B cell (primary cell): ENCODE data around the gene TTC39C.

Source experiments
- CTCF ChIP-seq: fragments of 200-600 bp; IDR thresholded peaks from one replicate; pipeline ENCODE4 v1.8.0; 2022; ENCODE audit warnings: antibody characterized with exemption, mild to moderate bottlenecking
- EZH2 ChIP-seq: IDR thresholded peaks from 2 replicates; pipeline ENCODE4 v1.6.1; 2012; ENCODE audit warnings: borderline replicate concordance, low read depth, mild to moderate bottlenecking, moderate library complexity, low read length; ENCODE audit not compliant: insufficient read depth, poor library complexity, severe bottlenecking

GRCh38 chr18:24161304-24161703 is 146.8 kb downstream of the TTC39C start:
- no peak for TF ChIP-seq CTCF
- TF ChIP-seq EZH2, result no peak
